Activated T-cell treated with anti-CD3 and anti-CD28 coated beads for 24 hours (primary cell): ENCODE measurements around the gene GCGR.

Experiments
- DNase-seq: peaks from one replicate; pipeline ENCODE4 v3.0.0-alpha.2; 2020; ENCODE audit warnings: low read depth

The GCGR gene

DNA sequence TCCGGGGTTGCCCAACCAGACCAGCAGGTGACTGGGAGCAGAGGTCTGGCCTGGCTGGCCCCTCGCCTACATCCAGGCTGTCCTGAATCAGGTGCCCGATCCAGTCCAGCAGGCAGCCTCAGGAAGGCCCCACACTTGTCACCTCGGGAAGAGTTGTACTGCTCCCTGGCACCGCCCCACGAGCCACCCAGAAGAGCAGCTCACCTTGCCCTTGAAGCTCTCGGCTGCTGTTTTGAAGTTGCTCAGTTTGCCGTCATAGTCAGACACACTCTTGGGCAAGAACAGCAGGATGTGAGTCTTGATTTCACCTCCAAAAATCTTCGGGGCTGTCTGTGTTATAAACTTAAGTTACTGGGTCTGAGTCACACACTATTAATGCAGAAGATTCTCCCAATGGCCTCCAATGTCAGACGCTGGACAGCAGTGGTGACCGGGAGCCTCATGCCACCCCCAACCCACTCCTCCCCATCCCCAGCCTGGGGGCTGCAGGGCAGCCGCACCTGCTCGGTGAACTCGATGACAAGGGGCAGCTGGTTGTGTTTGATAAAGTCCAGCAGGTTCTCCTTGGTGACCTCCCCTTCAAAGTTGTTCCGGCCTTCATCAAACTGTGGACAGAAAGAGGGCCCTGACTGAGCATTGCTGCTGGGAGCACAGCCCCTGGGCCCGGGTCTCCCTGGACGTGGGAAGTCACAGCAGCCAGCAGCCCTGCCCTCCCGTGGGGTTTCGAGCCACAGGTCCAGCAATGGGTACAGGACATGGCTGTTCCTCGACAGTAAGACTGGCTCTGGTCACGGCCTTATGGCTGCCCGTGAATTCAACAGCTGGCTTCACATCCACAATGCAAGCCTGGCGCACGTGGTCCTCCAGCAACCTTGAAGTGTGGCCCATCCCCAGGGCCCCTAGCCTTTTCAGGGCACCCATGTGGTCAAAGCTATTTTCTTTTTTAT lies 43.1 kb downstream of the GCGR start:
- DNase-seq = no peak

DNA sequence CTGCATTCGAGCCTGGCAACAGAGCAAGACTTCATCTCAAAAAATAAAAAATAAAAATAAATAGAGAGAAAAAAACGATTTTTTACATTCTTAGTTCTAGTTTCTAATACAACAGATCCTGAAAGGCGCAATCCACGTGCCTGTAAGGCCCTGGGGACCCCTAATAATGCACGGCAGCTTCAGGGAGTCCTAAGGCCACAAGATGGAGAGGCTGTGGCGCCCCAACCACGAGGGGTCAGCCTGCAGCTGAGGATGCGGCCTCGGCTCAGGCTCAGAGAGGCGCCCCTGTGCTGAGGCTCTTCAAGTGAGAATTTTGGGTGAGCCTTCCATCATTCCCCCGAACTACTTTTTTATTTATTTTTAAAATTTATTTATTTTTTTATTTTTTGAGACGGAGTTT lies 45.5 kb downstream of the GCGR start:
- DNase-seq = no peak

DNA sequence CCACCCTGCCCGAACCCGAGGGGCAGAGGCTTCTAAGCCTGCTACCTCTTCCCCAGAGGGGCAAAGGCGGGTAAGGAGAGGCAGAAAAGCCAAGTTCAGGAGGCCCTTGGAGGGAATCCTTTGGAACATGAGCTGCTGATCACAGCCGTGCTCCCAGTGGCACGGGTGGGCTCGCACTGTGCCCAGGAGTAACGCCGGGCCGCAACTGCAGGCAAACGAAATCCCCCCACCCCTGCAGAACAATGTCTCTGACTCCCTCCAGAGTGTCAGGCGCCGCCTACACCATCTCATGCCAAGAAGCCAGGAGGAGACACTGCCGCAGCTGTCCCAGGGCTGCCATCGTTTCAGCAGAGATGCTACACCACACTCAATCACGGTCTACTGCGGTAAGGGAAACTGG lies 47.5 kb downstream of the GCGR start:
- no peak for DNase-seq

DNA sequence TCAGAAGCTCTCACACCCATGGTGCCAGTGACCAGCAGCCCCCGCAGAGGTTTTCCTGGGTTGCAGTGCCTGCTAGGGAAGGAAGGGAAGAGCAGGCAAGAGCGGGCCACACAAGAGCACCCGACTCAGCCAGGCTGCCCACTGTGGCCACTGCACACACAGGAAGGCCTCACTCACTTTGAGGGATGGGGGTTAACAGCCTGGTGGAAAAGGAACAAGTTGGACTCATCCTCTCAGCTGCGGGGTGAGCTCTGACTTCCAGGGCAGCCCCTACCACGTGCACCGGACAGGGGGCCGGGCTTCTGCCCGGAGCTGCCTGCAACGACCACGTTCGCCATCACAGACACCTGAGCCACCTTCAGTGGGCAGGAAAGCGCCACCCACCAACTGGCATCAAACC lies 48.3 kb downstream of the GCGR start:
- DNase-seq = no peak

DNA sequence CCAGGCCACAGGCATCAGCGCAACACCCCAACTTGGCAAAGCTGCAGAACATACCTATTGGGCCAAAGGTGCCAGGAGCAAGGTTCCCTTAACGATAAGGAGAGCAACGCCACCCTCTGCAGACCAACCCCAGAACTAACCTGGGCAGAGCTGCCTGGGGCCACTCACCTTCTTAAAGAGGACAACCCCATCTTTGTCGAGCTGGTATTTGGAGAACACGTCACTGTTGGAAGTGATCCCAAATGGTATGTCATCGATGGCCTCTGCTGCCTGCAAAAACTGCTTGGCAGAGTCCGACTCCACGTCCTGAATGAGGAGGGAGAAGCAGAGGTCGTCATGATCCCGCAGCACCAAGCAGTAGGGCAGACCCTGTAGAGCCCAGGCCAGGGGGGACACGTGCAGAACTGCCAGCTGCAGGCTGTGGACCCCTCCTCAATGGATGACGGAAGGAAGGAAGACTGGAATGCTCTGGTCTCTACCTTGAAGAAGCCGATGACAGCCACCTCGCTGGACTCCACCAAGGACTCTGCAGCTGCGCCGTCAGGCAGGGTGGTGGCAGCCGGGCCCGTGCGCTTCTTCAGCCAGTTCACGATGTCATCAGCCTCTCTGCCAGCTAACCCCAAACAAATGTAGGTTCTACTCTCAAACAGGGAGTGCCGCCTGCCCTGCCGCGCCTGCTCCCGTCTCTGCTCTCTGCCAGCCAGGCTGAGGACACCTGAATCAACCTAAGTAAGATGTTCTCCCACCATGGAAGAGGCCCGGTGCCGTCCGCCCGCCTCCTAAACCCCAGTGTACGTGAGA lies 51.2 kb downstream of the GCGR start:
- DNase-seq = no peak

DNA sequence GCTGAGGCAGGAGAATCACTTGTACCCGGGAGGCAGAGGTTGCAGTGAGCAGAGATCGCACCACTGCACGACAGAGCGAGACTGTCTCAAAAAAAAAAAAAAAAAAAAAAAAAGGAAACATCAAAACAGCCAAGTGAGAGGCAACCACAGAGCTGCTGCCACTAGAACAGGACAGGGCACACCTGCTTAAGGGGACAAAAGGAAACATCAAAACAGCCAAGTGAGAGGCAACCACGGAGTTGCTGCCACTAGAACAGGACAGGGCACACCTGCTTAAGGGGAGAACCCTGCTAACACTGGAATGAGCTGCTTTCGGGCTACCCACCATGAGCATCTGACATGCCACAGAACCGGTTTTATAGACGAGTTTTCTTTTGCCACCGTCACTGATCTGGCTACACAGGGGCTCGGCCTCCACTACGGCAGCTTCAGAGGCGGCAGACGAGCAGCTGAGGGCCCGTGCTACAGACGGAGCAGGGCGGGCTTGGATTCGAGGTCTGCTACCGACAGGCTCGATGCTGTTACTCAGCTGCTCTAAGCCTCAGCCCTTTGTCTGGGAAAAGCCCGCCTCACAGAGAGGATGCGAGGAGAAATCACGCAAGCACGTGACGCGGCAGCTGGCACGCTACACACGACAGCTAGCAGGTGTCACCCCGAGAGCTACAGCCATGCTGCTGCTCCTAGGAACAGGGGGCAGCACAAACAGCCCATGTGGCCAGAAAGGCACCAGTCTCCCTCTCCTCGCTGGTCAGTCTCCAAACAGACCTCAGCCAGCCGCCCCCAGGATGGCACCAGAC lies 54.4 kb downstream of the GCGR start:
- DNase-seq = no peak

DNA sequence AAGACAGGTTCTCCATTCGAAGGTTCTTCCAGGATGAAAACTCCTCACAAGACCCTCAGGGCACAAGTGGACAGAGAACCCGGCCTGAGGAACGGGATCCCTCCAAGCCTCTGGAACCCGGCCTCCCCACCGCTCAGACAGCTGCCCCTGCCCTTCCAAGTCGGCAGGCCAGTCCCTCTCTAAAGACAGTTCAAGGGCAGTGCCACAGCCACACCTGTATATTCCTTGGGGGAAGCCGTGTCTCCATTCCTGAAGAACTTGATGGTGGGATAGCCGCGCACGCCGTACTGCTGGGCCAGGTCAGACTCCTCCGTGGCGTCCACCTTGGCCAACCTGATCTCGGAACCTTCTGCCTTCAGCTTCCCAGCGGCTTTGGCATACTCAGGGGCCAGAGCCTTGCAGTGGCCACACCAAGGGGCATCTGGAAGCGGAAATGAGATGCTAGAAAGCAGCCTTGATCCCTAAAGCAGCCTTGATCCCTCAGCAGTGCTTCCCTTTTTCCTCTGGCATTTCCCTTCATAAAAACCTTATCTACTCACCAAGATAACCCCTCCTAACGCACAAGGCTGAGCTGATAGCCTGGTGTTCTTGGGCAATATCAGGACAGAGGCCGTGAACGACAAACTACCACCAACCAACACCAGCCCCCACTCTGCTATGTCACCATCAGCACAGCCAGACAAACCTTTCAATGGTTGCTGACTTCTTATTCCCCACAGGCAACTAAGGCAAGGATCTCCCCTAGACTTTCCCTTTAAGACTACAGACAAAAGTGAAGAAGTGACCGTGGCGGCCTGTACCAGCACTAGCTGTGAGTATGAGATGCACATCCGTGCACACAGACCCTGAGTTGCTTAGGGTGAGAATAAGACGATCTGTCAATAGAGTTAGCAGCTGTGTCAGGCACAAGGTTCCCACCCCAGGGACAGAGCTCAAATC lies 55.3 kb downstream of the GCGR start:
- DNase-seq = no peak

DNA sequence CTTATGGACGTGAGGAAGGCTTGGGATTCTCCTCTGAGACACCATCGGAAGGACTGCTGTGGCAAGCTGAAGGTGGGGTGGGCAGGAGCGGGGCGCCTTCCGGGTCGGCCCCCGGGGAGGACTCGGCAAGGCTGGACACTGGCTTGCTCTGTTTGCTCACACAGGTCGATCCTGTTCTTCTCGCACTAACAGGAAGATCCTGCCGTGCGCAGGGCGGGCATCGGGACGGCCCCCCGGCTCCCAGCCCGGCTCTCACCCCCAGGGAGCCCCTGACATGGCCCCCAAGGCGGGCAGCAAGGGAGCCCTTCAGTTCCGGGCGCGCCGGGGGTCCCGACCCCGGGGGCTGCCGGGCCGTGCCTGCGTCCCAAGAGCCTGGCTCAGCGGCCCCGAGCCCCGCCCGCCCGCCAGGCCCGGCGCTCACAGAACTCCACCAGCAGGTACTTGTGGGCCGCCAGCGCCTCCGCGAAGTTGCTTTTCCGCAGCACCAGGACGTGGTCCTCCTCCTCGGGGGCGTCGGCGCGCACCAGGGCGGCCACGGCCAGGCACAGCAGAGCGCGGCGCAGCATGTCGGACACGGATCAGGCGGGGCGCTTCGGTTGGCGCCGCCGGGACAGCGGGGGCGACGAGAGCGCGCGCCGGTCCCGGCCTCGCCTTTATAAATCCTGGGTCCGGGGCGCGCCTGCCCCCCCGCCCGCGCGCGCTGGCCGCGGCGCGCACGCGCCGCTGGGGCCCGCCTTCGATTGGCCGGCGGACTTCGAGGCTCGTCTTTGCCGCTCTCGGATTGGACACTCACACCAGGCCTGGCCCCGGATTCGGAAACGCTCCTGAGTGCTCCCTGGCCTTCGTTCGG lies 56.2 kb downstream of the GCGR start, which contains the start of gene P4HB:
P4HB (minus strand) TSS at position 630 of the 850 bp plus-strand sequence; CDS start at position 566, 64 bp downstream.
- no peak for DNase-seq

DNA sequence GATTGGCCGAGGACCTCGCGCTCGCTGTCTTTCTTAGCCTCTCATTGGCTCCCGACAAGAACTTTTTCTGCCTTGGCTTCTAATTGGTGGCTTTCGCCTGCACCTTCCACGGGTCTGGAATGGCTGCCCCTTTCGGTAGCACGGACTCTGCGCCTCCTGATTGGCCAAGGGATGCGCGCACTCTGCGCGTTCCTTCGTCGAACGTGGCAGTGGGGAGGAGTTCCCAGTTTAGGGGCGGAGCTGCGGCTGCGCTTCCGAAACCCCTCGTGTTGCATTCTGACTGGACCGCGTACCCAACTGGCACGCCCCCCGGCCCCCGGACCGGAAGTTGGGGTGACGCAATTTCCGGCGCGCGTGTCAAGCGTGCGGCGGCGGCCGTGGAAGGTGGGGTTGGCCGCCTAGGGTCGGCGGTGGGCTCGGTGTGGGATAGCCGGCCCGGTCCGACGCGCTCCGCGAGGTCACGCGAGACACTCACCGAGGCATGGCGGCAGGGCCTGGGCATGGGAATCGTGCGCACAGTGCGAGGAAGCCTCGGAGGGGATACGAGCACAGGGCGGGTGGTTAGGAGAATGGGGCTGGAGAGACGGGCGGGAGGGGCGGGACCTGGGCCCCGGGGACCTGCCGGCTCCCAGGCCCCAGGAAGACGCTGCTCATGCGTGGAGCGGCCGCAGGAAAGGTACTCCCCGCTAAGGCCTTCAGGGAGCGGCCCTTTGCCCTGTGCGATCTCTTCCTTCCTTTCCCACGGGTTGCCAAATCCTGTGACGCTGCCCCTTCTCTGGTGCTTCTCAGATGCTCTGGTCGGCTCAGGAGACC lies 57.0 kb downstream of the GCGR start:
- peak; percentile 99 for DNase-seq

DNA sequence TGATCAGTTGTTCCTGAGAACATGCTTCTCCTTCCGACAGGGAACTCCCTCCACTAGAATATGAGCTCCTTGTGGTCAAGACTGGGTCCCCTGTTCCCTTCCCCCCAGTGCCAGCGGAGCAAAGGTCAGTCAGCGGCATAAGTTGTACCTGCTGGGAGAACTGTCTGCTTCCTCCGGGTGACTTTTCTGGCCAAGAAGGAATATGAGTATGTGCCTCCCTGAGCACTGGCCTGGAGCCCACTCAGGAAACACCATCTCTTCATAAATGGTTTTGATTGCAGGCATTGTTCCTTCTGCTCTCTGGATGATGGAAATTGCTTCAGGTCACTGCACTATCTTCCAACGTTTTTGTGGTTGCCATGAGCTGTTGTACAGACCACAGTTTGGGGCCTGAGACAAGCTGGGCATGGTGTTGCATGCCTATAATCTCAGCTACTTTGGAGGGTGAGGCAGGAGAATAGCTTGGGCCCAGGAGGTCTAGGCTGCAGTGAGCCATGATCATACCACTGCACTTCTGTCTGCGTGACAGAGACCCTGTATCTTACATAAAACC lies 59.2 kb downstream of the GCGR start:
- DNase-seq = no peak
